Cardiac fibroblast (primary cell): ENCODE results near the gene ACTC1.

Source experiments
- DNase-seq, 2 donors: peaks; one replicate each; pipeline versions ENCODE4 v3.0.0 to v3.0.0-alpha.2; 2010; ENCODE audit warnings: low read depth in 2 of 2
- H3K4me3 ChIP-seq, 2 donors: replicated peaks in 1 of 2; 1 replicate in 1 of 2; 2 replicates in 1 of 2; pipeline ENCODE4 v1.5.1; 2011; ENCODE audit warnings: low read depth in 2 of 2, low read length in 2 of 2, mild to moderate bottlenecking in 2 of 2, moderate library complexity in 1 of 2
- CTCF ChIP-seq: IDR thresholded peaks from one replicate; pipeline ENCODE4 v1.5.1; 2011; ENCODE audit warnings: low read depth, mild to moderate bottlenecking, low read length, inconsistent platforms

Gene ACTC1

GRCh38 chr15:34790121-34790520, 5.2 kb downstream of the ACTC1 start:
- no peak overlapping the region for H3K4me3 ChIP-seq
- DNase-seq: no peak
- no peak for TF ChIP-seq CTCF

GRCh38 chr15:34789326-34789725, 6.0 kb downstream of the ACTC1 start:
- no peak overlapping the region for H3K4me3 ChIP-seq
- no peak for TF ChIP-seq CTCF
- no peak for DNase-seq

- no peak for TF ChIP-seq CTCF
- no peak overlapping the region for H3K4me3 ChIP-seq
- no peak for DNase-seq
These were observed 9.1 kb downstream of the ACTC1 start for GRCh38 chr15:34786206-34786605.

- TF ChIP-seq CTCF: no peak
- DNase-seq: peak in 1 of 2 donors; percentile 20
- no peak overlapping the region for H3K4me3 ChIP-seq
These were observed 11.4 kb downstream of the ACTC1 start for GRCh38 chr15:34783991-34784390.

GRCh38 chr15:34783431-34783830, 11.9 kb downstream of the ACTC1 start:
- TF ChIP-seq CTCF: no peak
- no peak for DNase-seq
- H3K4me3 ChIP-seq: no peak overlapping the region

- DNase-seq: no peak
- TF ChIP-seq CTCF: no peak
- H3K4me3 ChIP-seq: no peak overlapping the region
These were observed 12.4 kb downstream of the ACTC1 start for GRCh38 chr15:34782901-34783300.

GRCh38 chr15:34780725-34781124, 14.6 kb downstream of the ACTC1 start:
- H3K4me3 ChIP-seq: no peak overlapping the region
- no peak for TF ChIP-seq CTCF
- DNase-seq: no peak
